Measurements from ENCODE around the gene MXRA7.

MXRA7 gene

DNA sequence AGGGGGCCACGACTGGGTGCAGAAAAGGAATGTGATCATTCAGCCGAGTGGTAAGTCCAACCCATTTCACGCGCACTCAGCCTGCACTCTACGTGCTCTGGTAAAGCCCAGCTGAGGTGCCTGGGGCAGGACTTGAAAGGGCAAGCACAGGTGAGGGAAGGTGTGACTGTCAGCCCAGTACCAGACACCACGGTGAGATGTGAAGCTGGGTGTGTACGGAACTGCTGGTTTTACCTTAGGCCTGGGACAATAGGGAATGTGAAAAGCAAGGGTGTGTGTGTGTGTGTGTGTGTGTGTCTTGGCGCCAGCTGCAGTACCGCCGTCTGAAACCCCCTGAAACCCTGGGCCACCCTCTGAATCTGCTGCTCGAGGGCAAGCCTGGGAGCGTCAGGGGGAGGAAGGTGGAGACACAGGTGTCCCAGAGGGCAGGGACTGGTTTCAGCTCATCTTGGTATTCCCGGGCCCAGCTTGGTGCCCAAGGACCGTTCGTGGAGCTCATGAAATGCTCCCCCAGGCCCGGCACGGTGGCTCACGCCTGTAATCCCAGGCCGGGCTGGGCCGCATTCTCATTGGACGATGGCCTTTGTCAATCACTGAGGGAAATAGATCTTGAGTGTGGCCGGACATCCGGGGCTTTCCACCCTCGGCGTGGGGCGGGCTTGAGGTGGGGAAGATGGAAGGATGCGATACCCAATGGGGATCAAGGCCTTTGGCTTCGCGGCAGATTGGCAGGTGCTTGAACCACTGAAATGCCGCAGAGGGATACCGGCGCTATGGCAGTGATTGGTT is 39.4 kb downstream of the MXRA7 start (continued):
- TF ChIP-seq RBAK (tag by site-specific recombination; IDR thresholded peaks at IDR 0.05): no peak
- TF ChIP-seq REPIN1 (tag by site-specific recombination; IDR thresholded peaks at IDR 0.05; ENCODE audit: low read depth): peak; percentile 85; the same call in 1 of the 2 replicates
- peak; percentile 95 for TF ChIP-seq ZNF2 (tag by site-specific recombination; IDR thresholded peaks at IDR 0.05)
- peak; percentile 90 for TF ChIP-seq GLIS1 (tag by site-specific recombination; IDR thresholded peaks at IDR 0.05)
- no peak for TF ChIP-seq ZNF354C (tag by site-specific recombination; IDR thresholded peaks at IDR 0.05; ENCODE audit: borderline replicate concordance, low read depth)
- no peak for TF ChIP-seq KLF10 (tag by site-specific recombination; IDR thresholded peaks at IDR 0.05)
- TF ChIP-seq, protein P1, sequence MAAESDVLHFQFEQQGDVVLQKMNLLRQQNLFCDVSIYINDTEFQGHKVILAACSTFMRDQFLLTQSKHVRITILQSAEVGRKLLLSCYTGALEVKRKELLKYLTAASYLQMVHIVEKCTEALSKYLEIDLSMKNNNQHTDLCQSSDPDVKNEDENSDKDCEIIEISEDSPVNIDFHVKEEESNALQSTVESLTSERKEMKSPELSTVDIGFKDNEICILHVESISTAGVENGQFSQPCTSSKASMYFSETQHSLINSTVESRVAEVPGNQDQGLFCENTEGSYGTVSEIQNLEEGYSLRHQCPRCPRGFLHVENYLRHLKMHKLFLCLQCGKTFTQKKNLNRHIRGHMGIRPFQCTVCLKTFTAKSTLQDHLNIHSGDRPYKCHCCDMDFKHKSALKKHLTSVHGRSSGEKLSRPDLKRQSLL (tag by site-specific recombination; IDR thresholded peaks at IDR 0.05): no peak
- no peak for TF ChIP-seq ZNF175 (tag by site-specific recombination; IDR thresholded peaks at IDR 0.05)
- TF ChIP-seq IKZF3 (tag by site-specific recombination; IDR thresholded peaks at IDR 0.05): peak; percentile 43
- peak; percentile 95 for TF ChIP-seq ZNF501 (tag by site-specific recombination; IDR thresholded peaks at IDR 0.05)
- TF ChIP-seq, protein P2, sequence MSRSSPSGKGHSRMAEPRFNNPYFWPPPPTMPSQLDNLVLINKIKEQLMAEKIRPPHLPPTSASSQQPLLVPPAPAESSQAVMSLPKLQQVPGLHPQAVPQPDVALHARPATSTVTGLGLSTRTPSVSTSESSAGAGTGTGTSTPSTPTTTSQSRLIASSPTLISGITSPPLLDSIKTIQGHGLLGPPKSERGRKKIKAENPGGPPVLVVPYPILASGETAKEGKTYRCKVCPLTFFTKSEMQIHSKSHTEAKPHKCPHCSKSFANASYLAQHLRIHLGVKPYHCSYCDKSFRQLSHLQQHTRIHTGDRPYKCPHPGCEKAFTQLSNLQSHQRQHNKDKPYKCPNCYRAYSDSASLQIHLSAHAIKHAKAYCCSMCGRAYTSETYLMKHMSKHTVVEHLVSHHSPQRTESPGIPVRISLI (tag by site-specific recombination; IDR thresholded peaks at IDR 0.05): no peak
- no peak for TF ChIP-seq GLI2 (tag by site-specific recombination; IDR thresholded peaks at IDR 0.05; ENCODE audit: borderline replicate concordance, low read depth)
- TF ChIP-seq, protein P3, sequence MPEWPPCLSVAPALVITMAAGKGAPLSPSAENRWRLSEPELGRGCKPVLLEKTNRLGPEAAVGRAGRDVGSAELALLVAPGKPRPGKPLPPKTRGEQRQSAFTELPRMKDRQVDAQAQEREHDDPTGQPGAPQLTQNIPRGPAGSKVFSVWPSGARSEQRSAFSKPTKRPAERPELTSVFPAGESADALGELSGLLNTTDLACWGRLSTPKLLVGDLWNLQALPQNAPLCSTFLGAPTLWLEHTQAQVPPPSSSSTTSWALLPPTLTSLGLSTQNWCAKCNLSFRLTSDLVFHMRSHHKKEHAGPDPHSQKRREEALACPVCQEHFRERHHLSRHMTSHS (tag by site-specific recombination; IDR thresholded peaks at IDR 0.05): no peak
- TF ChIP-seq ZNF23 (tag by site-specific recombination; IDR thresholded peaks at IDR 0.05; ENCODE audit: borderline replicate concordance): no peak
- TF ChIP-seq, protein P4, sequence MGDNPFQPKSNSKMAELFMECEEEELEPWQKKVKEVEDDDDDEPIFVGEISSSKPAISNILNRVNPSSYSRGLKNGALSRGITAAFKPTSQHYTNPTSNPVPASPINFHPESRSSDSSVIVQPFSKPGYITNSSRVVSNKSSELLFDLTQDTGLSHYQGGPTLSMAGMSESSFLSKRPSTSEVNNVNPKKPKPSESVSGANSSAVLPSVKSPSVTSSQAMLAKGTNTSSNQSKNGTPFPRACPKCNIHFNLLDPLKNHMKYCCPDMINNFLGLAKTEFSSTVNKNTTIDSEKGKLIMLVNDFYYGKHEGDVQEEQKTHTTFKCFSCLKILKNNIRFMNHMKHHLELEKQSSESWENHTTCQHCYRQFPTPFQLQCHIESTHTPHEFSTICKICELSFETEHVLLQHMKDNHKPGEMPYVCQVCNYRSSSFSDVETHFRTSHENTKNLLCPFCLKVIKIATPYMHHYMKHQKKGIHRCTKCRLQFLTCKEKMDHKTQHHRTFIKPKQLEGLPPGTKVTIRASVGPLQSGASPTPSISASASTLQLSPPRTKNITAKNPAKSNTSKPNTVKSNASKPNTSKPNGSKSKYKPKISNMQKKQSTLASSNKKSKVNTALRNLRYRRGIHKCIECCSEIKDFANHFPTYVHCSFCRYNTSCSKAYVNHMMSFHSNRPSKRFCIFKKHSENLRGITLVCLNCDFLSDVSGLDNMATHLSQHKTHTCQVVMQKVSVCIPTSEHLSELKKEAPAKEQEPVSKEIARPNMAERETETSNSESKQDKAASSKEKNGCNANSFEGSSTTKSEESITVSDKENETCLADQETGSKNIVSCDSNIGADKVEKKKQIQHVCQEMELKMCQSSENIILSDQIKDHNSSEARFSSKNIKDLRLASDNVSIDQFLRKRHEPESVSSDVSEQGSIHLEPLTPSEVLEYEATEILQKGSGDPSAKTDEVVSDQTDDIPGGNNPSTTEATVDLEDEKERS (tag by site-specific recombination; IDR thresholded peaks at IDR 0.05): 0 out of 2 replicates have a peak, but pooled peaks have one; percentile 80
- no peak for TF ChIP-seq SETDB1 (IDR thresholded peaks at IDR 0.05; ENCODE audit: insufficient read length, low read length)
- TF ChIP-seq ZNF521 (tag by site-specific recombination; IDR thresholded peaks at IDR 0.05): no peak
- TF ChIP-seq GFI1B (tag by site-specific recombination; IDR thresholded peaks at IDR 0.05): no peak
- TF ChIP-seq, protein P5, sequence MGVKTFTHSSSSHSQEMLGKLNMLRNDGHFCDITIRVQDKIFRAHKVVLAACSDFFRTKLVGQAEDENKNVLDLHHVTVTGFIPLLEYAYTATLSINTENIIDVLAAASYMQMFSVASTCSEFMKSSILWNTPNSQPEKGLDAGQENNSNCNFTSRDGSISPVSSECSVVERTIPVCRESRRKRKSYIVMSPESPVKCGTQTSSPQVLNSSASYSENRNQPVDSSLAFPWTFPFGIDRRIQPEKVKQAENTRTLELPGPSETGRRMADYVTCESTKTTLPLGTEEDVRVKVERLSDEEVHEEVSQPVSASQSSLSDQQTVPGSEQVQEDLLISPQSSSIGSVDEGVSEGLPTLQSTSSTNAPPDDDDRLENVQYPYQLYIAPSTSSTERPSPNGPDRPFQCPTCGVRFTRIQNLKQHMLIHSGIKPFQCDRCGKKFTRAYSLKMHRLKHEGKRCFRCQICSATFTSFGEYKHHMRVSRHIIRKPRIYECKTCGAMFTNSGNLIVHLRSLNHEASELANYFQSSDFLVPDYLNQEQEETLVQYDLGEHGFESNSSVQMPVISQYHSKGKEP (tag by site-specific recombination; IDR thresholded peaks at IDR 0.05): no peak
- TF ChIP-seq TCF7L2 (IDR thresholded peaks at IDR 0.05; ENCODE audit: borderline replicate concordance, low read depth, low read length): no peak
- peak; percentile 99 for TF ChIP-seq ZNF600 (tag by site-specific recombination; IDR thresholded peaks at IDR 0.05)
- peak; percentile 86; the same call in 1 of the 2 replicates for TF ChIP-seq ZNF792 (tag by site-specific recombination; IDR thresholded peaks at IDR 0.05)
- TF ChIP-seq ZNF324 (tag by site-specific recombination; IDR thresholded peaks at IDR 0.05): peak; percentile 83
- TF ChIP-seq, protein P6, sequence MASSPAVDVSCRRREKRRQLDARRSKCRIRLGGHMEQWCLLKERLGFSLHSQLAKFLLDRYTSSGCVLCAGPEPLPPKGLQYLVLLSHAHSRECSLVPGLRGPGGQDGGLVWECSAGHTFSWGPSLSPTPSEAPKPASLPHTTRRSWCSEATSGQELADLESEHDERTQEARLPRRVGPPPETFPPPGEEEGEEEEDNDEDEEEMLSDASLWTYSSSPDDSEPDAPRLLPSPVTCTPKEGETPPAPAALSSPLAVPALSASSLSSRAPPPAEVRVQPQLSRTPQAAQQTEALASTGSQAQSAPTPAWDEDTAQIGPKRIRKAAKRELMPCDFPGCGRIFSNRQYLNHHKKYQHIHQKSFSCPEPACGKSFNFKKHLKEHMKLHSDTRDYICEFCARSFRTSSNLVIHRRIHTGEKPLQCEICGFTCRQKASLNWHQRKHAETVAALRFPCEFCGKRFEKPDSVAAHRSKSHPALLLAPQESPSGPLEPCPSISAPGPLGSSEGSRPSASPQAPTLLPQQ (tag by site-specific recombination; IDR thresholded peaks at IDR 0.05): peak; percentile 58; the same call in 1 of the 2 replicates
- TF ChIP-seq ZNF529 (tag by site-specific recombination; IDR thresholded peaks at IDR 0.05; ENCODE audit: insufficient replicate concordance): no peak
- no peak for TF ChIP-seq ZNF248 (tag by site-specific recombination; IDR thresholded peaks at IDR 0.05)
- TF ChIP-seq ZNF837 (tag by site-specific recombination; IDR thresholded peaks at IDR 0.05): no peak
- TF ChIP-seq, protein P7, sequence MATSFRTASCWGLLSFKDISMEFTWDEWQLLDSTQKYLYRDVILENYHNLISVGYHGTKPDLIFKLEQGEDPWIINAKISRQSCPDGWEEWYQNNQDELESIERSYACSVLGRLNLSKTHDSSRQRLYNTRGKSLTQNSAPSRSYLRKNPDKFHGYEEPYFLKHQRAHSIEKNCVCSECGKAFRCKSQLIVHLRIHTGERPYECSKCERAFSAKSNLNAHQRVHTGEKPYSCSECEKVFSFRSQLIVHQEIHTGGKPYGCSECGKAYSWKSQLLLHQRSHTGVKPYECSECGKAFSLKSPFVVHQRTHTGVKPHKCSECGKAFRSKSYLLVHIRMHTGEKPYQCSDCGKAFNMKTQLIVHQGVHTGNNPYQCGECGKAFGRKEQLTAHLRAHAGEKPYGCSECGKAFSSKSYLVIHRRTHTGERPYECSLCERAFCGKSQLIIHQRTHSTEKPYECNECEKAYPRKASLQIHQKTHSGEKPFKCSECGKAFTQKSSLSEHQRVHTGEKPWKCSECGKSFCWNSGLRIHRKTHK (tag by site-specific recombination; IDR thresholded peaks at IDR 0.05): no peak
- peak; percentile 88 for TF ChIP-seq GLIS2 (tag by site-specific recombination; IDR thresholded peaks at IDR 0.05)

Data from HEK293 (cell line).